HUES6 (cell line): ENCODE results near the gene EMX2.

Experiments
- H3K27ac ChIP-seq: 2 replicates; pipeline ENCODE4 v1.7.0; 2013; ENCODE audit warnings: low read depth, mild to moderate bottlenecking, low read length, inconsistent platforms
- H3K27me3 ChIP-seq: 2 replicates; pipeline ENCODE4 v1.6.1; 2013; ENCODE audit warnings: low read length; ENCODE audit not compliant: control insufficient read depth, insufficient read depth
- H3K36me3 ChIP-seq: 2 replicates; pipeline ENCODE4 v1.6.1; 2013; ENCODE audit warnings: low read length; ENCODE audit not compliant: control insufficient read depth, insufficient read depth
- H3K4me1 ChIP-seq: 2 replicates; pipeline ENCODE4 v1.6.1; 2013; ENCODE audit warnings: low read length; ENCODE audit not compliant: control insufficient read depth, insufficient read depth
- H3K4me3 ChIP-seq: 2 replicates; pipeline ENCODE4 v1.5.1; 2013; ENCODE audit warnings: low read depth, low read length
- H3K9ac ChIP-seq: one replicate; pipeline ENCODE4 v1.6.1; 2013; ENCODE audit warnings: mild to moderate bottlenecking, low read length
- H3K9me3 ChIP-seq: 2 replicates; pipeline ENCODE4 v1.6.1; 2013; ENCODE audit warnings: low read depth, low read length; ENCODE audit not compliant: control insufficient read depth, insufficient read depth

EMX2 gene

GRCh38 chr10:117539903-117540639, 2.5 kb upstream of the EMX2 start:
- H3K9ac ChIP-seq, result no peak overlapping the region
- H3K27ac ChIP-seq, result no peak overlapping the region
- H3K27me3 ChIP-seq, result peaks cover 100% of the 10 kb centered on the region
- no peak overlapping the region for H3K4me3 ChIP-seq
- H3K36me3 ChIP-seq, result no peaks in the 10 kb centered on the region
- H3K4me1 ChIP-seq, result peaks cover 24% of the 10 kb centered on the region
- H3K9me3 ChIP-seq, result no peaks in the 10 kb centered on the region

DNA sequence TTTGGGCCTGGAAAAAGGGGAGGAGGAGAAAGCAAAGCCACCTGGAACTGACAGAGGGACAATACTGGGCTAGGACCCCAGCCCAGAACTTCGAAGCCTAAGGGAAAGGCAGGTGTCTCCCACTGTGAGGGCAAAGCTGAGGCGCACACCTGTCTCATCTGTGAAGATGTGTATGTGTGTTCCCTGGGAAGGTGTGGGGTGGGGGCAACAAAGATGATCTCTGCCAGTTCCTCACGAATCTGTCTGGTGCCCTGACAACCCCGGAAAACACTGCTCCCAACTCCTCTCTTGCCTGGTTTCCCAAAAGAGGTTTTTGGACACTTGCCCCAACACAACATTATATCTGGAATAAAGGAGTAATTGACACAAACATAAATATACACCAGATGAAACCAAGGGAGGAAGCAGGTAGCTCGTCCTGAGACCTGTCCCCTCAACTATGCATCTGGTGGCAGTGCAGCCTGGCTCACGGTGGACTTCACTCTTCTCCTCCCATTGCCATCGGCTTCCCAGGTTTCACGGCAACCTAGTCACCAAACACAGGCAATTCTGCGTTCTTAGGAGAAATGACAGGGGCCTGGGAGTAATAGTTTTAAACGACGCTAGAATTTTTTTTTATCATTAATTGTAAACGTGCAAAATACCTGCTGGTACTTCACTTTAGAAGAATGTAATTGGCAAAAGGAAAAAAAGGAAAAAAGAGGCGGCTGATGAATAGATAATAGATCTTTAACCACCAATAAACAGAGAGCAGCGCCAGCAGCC, 1.7 kb upstream of the EMX2 start:
- H3K27me3 ChIP-seq, result peaks cover 100% of the 10 kb centered on the region
- no peak overlapping the region for H3K27ac ChIP-seq
- H3K4me3 ChIP-seq, result 0 out of 2 replicates have a peak overlapping the region, but pooled peaks have one; percentile 63

DNA sequence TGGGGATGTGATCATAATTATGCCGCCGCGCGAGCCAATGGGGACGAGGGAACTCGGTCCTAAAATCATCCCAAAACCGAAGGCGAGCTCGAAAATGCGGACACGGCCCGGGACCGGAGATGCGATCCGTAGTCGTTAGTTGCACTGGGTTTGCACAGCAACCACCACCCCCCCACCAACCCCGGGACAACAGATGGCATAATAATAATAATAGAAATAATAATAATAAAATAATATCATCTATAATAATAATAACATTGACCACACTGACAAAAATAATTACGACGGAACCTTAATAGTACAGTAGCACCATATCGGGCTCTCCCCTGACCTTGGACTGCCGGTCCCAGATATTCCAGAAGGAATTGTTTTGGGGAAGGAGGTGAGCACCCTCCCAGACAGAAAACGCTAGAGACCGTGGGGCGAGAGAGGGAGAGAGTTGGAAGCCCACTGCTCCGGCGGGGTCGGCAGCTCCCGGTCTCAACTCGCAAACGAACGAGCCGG, 1.1 kb upstream of the EMX2 start:
- no peaks in the 10 kb centered on the region for H3K36me3 ChIP-seq
- H3K4me3 ChIP-seq, result peak overlapping the region; percentile 63
- H3K9ac ChIP-seq, result no peak overlapping the region
- H3K27me3 ChIP-seq, result peaks cover 100% of the 10 kb centered on the region
- no peak overlapping the region for H3K27ac ChIP-seq
- H3K4me1 ChIP-seq, result peaks cover 28% of the 10 kb centered on the region
- H3K9me3 ChIP-seq, result no peaks in the 10 kb centered on the region

More for the DNA sequence above, 1.7 kb upstream of the EMX2 start:
- no peak overlapping the region for H3K9ac ChIP-seq
- H3K4me1 ChIP-seq, result peaks cover 27% of the 10 kb centered on the region
- H3K36me3 ChIP-seq, result no peaks in the 10 kb centered on the region
- H3K9me3 ChIP-seq, result no peaks in the 10 kb centered on the region

GRCh38 chr10:117541909-117542705, 439 bp upstream of the EMX2 start:
- Histone ChIP-seq H3K4me3 (peak overlapping the region; percentile 63), H3K9me3 (no peaks in the 10 kb centered on the region), H3K9ac (no peak overlapping the region), H3K4me1 (peaks cover 32% of the 10 kb centered on the region), H3K27me3 (peaks cover 100% of the 10 kb centered on the region), H3K27ac (no peak overlapping the region), H3K36me3 (no peaks in the 10 kb centered on the region)

GRCh38 chr10:117543225-117544003, 868 bp downstream of the EMX2 start:
- H3K27me3 ChIP-seq, result peaks cover 100% of the 10 kb centered on the region
- H3K4me3 ChIP-seq, result peak overlapping the region; percentile 63

GRCh38 chr10:117544004-117544701, 1.6 kb downstream of the EMX2 start:
- H3K9me3 ChIP-seq, result no peaks in the 10 kb centered on the region
- no peak overlapping the region for H3K9ac ChIP-seq
- peaks cover 100% of the 10 kb centered on the region for H3K27me3 ChIP-seq
- no peak overlapping the region for H3K27ac ChIP-seq
- peak overlapping the region; percentile 63 for H3K4me3 ChIP-seq
- H3K4me1 ChIP-seq, result peaks cover 40% of the 10 kb centered on the region
- no peaks in the 10 kb centered on the region for H3K36me3 ChIP-seq

More at GRCh38 chr10:117543225-117544003, 868 bp downstream of the EMX2 start:
- H3K27ac ChIP-seq, result no peak overlapping the region
- H3K9me3 ChIP-seq, result no peaks in the 10 kb centered on the region
- no peak overlapping the region for H3K9ac ChIP-seq
- no peaks in the 10 kb centered on the region for H3K36me3 ChIP-seq
- H3K4me1 ChIP-seq, result peaks cover 40% of the 10 kb centered on the region

- H3K27ac ChIP-seq, result no peak overlapping the region
- H3K9me3 ChIP-seq, result no peaks in the 10 kb centered on the region
- H3K27me3 ChIP-seq, result peaks cover 100% of the 10 kb centered on the region
- peaks cover 40% of the 10 kb centered on the region for H3K4me1 ChIP-seq
- no peak overlapping the region for H3K9ac ChIP-seq
- peak overlapping the region; percentile 49 for H3K4me3 ChIP-seq
- H3K36me3 ChIP-seq, result no peaks in the 10 kb centered on the region
These were observed 2.2 kb downstream of the EMX2 start for GRCh38 chr10:117544711-117545140.

DNA sequence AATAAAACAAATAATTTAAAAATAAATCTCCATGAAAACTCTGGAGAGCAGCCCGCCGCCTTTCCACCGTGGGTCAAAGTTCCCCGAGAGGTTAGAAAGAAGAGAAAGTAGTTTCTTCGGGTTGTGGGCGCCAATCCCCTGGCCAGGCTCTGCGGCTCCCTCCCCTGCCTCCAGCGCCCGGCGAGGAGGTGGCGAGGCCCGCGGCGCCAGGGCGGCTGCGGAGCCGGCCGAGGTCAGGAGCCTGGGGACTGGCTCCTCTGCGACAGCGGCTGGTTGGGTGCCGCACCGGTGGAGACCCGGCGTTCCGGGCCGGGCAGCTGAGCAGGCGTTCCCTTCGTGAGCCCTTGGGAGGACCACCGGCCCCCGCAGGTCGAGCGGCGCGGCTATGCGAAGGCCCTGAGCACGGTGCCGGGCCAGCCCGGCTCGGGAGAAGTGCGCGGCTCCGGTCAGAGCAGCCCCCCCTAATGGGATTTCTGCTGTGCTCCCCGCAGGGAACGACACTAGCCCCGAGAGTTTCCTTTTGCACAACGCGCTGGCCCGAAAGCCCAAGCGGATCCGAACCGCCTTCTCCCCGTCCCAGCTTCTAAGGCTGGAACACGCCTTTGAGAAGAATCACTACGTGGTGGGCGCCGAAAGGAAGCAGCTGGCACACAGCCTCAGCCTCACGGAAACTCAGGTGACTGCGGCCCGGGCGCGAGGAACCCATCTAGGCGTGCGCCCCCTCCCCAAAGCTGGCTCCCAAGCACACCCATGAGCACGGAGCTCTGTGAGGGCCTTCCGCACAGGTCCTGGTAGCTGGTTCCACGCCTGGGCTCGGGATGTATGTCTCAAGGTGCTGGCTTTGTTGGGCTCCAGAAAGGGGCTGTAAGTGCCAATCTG, 2.8 kb downstream of the EMX2 start:
- peak overlapping the region; percentile 49 for H3K4me3 ChIP-seq
- peaks cover 100% of the 10 kb centered on the region for H3K27me3 ChIP-seq
- no peaks in the 10 kb centered on the region for H3K9me3 ChIP-seq
- H3K36me3 ChIP-seq, result no peaks in the 10 kb centered on the region
- no peak overlapping the region for H3K27ac ChIP-seq
- no peak overlapping the region for H3K9ac ChIP-seq
- H3K4me1 ChIP-seq, result peaks cover 40% of the 10 kb centered on the region

DNA sequence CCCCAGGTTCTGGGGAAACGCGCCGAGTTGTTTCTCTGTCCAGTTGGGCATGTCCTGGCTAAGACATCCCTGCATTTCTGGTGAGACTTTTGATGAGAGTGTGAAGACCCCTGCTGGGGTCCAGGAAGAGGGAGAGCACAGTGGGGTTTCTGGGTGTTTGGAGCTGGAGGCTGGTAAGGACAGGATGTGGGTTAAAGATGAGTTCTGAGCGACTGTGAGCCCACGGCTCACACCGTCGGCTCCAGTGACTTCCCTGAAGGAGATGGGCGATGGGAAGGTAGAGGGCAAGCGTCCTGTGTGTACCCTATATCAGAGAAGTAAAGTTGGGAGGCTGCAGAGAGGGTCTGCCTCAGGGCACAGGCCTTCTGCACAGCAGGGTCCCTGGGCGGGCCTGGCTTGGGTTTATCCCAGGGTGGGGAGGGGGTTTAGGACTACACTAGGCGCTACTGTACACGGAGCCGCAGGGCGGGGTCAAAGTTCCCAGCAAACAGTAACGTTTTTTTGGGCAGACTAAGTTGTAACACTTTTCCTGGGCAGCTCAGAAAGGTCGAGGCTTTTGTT, 3.6 kb downstream of the EMX2 start:
- peak overlapping the region; percentile 49 for H3K4me3 ChIP-seq
- no peak overlapping the region for H3K27ac ChIP-seq
- H3K9ac ChIP-seq, result no peak overlapping the region

More for the DNA sequence above, 3.6 kb downstream of the EMX2 start:
- Histone ChIP-seq H3K27me3 (peaks cover 100% of the 10 kb centered on the region), H3K36me3 (no peaks in the 10 kb centered on the region), H3K4me1 (peaks cover 40% of the 10 kb centered on the region), H3K9me3 (no peaks in the 10 kb centered on the region)
